Progenitor cell of endocrine pancreas (in vitro differentiated cells): ENCODE measurements around the gene PLA2G4E. TPM values are rescaled to one million over a fixed set of nuclear protein-coding genes. Genes with fewer than 3 reads are reported as not detected.

Source experiments
- DNase-seq: peaks from one replicate; pipeline ENCODE4 v3.0.0; 2021; ENCODE audit warnings: low spot score; ENCODE audit not compliant: unreplicated experiment
- H3K27ac Mint-ChIP-seq: 2 replicates; pipeline ENCODE4 v1.8.0; 2021; ENCODE audit warnings: mild to moderate bottlenecking, moderate library complexity, mixed read lengths
- H3K27me3 Mint-ChIP-seq: 2 replicates; pipeline ENCODE4 v1.8.0; 2021; ENCODE audit warnings: mixed read lengths
- H3K36me3 Mint-ChIP-seq: 2 replicates; pipeline ENCODE4 v1.8.0; 2022; ENCODE audit warnings: mixed read lengths; ENCODE audit not compliant: insufficient read depth
- H3K4me1 Mint-ChIP-seq: 2 replicates; pipeline ENCODE4 v1.8.0; 2021; ENCODE audit warnings: low read depth, mixed read lengths
- H3K4me3 Mint-ChIP-seq: 2 replicates; pipeline ENCODE4 v1.8.0; 2021; ENCODE audit warnings: low read depth, mild to moderate bottlenecking, moderate library complexity, mixed read lengths
- H3K9me3 Mint-ChIP-seq: 2 replicates; pipeline ENCODE4 v1.8.0; 2021; ENCODE audit warnings: low read depth, mixed read lengths
- total RNA-seq: library from RNA; stranded (reverse); gene quantifications from 2 replicates; pipeline ENCODE4 v1.2.1, GENCODE V29; 2021
- TF ChIP-seq, protein P1 (sequence below): fragments of 200-600 bp; sonication (generic); IDR thresholded peaks from one replicate; pipeline ENCODE4 v1.5.0; 2021; ENCODE audit warnings: antibody characterized with exemption, mild to moderate bottlenecking; ENCODE audit not compliant: unreplicated experiment

PLA2G4E gene
- total RNA-seq, 1 donor from 2014 or later = not detected

DNA sequence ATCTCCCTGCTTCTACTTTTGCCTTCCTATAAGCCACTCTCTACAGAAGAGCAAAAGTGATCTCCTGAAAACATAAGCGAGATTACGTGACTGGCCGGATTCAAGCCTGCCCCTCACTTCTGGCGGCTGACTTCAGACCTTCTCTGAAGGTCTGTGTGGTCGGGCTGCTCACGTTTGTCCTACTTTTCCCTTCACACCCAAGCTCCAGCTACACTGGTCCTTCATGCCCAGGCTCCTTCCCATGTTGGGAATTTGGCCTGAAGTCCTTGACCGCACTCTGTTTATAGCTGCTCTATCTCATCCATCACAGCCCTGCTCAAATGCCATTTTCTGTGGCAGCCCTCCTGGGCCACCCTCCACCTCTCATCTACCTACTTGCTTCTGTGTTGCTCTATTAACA, 6.7 kb upstream of the PLA2G4E start:
- Mint-ChIP-seq H3K4me3 (no peak overlapping the region), H3K27me3 (peaks cover 11% of the 10 kb centered on the region), H3K9me3 (peaks cover 18% of the 10 kb centered on the region), H3K27ac (no peak overlapping the region), H3K36me3 (peaks cover 6% of the 10 kb centered on the region), H3K4me1 (no peaks in the 10 kb centered on the region)
- TF ChIP-seq, protein P1, sequence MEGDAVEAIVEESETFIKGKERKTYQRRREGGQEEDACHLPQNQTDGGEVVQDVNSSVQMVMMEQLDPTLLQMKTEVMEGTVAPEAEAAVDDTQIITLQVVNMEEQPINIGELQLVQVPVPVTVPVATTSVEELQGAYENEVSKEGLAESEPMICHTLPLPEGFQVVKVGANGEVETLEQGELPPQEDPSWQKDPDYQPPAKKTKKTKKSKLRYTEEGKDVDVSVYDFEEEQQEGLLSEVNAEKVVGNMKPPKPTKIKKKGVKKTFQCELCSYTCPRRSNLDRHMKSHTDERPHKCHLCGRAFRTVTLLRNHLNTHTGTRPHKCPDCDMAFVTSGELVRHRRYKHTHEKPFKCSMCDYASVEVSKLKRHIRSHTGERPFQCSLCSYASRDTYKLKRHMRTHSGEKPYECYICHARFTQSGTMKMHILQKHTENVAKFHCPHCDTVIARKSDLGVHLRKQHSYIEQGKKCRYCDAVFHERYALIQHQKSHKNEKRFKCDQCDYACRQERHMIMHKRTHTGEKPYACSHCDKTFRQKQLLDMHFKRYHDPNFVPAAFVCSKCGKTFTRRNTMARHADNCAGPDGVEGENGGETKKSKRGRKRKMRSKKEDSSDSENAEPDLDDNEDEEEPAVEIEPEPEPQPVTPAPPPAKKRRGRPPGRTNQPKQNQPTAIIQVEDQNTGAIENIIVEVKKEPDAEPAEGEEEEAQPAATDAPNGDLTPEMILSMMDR = no peak
- no peak for DNase-seq

GRCh38 chr15:42024303-42024702, 3.5 kb upstream of the PLA2G4E start:
- Mint-ChIP-seq H3K27ac (no peak overlapping the region), H3K36me3 (peaks cover 6% of the 10 kb centered on the region), H3K4me3 (no peak overlapping the region), H3K4me1 (no peaks in the 10 kb centered on the region), H3K27me3 (peaks cover 3% of the 10 kb centered on the region), H3K9me3 (peaks cover 22% of the 10 kb centered on the region)
- TF ChIP-seq, protein P1 = no peak
- no peak for DNase-seq

GRCh38 chr15:42021593-42021992, 751 bp upstream of the PLA2G4E start:
- H3K4me3 Mint-ChIP-seq = no peak overlapping the region
- no peaks in the 10 kb centered on the region for H3K27me3 Mint-ChIP-seq
- TF ChIP-seq, protein P1 = no peak
- H3K9me3 Mint-ChIP-seq = peaks cover 22% of the 10 kb centered on the region
- no peak overlapping the region for H3K27ac Mint-ChIP-seq
- no peaks in the 10 kb centered on the region for H3K4me1 Mint-ChIP-seq
- DNase-seq = no peak
- peaks cover 6% of the 10 kb centered on the region for H3K36me3 Mint-ChIP-seq

DNA sequence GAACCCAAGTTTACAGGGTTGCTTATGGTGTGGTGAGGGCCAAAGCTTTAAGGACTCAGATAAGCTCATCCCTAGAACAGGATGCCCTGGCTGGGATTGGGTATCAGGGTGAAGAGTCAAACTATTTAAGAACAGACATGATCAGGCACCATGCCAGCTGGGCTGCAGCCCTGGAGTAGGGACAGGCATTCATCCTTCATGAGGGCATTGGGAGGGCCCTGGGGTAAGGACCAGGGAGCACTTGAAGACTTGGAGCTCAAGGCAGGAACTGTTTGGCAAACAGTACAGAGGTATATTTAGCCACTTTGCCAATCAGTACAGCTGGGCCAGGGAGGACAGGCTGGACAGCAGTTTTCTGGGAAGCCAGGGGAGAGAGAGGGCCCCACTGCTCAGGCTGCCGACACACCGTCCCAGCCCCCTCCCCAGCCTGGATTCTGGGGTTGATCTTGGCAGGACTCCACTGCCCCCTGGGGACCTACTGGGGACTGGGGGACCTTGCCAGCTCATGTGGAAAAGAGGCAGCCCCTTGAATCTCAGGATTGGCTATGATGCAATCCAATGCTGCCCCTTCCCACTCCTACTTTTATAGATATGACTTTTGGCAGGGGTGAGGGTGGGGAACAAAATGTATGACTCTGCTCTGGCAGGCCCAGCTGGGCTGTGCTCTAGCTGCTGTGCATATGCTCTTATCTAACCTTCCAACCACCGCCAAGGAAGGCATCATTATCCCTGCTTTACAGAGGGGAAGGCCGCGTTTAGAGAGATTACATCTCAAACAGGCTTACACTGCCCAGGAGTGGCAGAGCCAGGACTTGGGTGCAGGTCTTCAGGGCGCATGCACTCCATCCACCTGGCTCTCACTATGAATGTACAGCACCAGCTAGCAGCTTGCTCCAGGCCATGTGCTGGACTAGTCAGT, 2.3 kb downstream of the PLA2G4E start:
- Mint-ChIP-seq H3K36me3 (peaks cover 4% of the 10 kb centered on the region), H3K4me3 (no peak overlapping the region), H3K27me3 (peaks cover 5% of the 10 kb centered on the region), H3K9me3 (peaks cover 14% of the 10 kb centered on the region), H3K4me1 (no peaks in the 10 kb centered on the region), H3K27ac (no peak overlapping the region)
- no peak for DNase-seq
- TF ChIP-seq, protein P1 = no peak

- no peak overlapping the region for H3K27ac Mint-ChIP-seq
- peaks cover 2% of the 10 kb centered on the region for H3K9me3 Mint-ChIP-seq
- no peak overlapping the region for H3K4me3 Mint-ChIP-seq
- TF ChIP-seq, protein P1 = no peak
- DNase-seq = no peak
- H3K4me1 Mint-ChIP-seq = peaks cover 7% of the 10 kb centered on the region
- no peaks in the 10 kb centered on the region for H3K36me3 Mint-ChIP-seq
- peaks cover 5% of the 10 kb centered on the region for H3K27me3 Mint-ChIP-seq
These were observed 3.9 kb downstream of the PLA2G4E start for GRCh38 chr15:42016971-42017370.
